Measurements from ENCODE around the gene TBC1D20. TPM values are rescaled to one million over a fixed set of nuclear protein-coding genes. Genes with fewer than 3 reads are reported as not detected.

Gene TBC1D20
- total RNA-seq, 1 donor, result 64.8 TPM

GRCh38 chr20:481167-481566 is 18.8 kb upstream of the TBC1D20 start:
- no peak overlapping the region for H3K4me3 ChIP-seq (ENCODE audit: insufficient read depth, low read length)
- H3K36me3 ChIP-seq (ENCODE audit: insufficient read depth, low read length), result peaks cover 42% of the 10 kb centered on the region
- no peaks in the 10 kb centered on the region for H3K9me3 ChIP-seq (ENCODE audit: low read depth, low read length)
- no peak for DNase-seq (ENCODE audit: insufficient read length, low spot score, missing footprints)
- peaks cover 18% of the 10 kb centered on the region for H4K20me1 ChIP-seq (ENCODE audit: insufficient read depth, low read length)
- no peak for TF ChIP-seq CTCF (IDR thresholded peaks at IDR 0.05; ENCODE audit: extremely low read depth, low read depth, low read length)
- no peaks in the 10 kb centered on the region for H3K79me2 ChIP-seq (ENCODE audit: insufficient read depth, low read length)
- H2AFZ ChIP-seq (ENCODE audit: low read length), result no peak overlapping the region
- H3K4me2 ChIP-seq (ENCODE audit: insufficient read depth, low read length), result no peak overlapping the region
- H3K27ac ChIP-seq (ENCODE audit: low read depth, low read length), result no peak overlapping the region
- no peaks in the 10 kb centered on the region for H3K27me3 ChIP-seq (ENCODE audit: insufficient read depth, low read length)
- peaks cover 24% of the 10 kb centered on the region for H3K4me1 ChIP-seq (ENCODE audit: insufficient read depth, low read length)

- Histone ChIP-seq H2AFZ (ENCODE audit: low read length) (no peak overlapping the region), H3K9me3 (ENCODE audit: low read depth, low read length) (no peaks in the 10 kb centered on the region), H3K4me1 (ENCODE audit: insufficient read depth, low read length) (peaks cover 24% of the 10 kb centered on the region), H3K4me3 (ENCODE audit: insufficient read depth, low read length) (no peak overlapping the region), H3K79me2 (ENCODE audit: insufficient read depth, low read length) (no peaks in the 10 kb centered on the region), H3K36me3 (ENCODE audit: insufficient read depth, low read length) (peaks cover 31% of the 10 kb centered on the region), H4K20me1 (ENCODE audit: insufficient read depth, low read length) (peaks cover 18% of the 10 kb centered on the region), H3K27me3 (ENCODE audit: insufficient read depth, low read length) (no peaks in the 10 kb centered on the region), H3K27ac (ENCODE audit: low read depth, low read length) (no peak overlapping the region), H3K4me2 (ENCODE audit: insufficient read depth, low read length) (no peak overlapping the region)
- TF ChIP-seq CTCF (IDR thresholded peaks at IDR 0.05; ENCODE audit: extremely low read depth, low read depth, low read length), result no peak
- DNase-seq (ENCODE audit: insufficient read length, low spot score, missing footprints), result no peak
Measured at GRCh38 chr20:480044-480443, 17.7 kb upstream of the TBC1D20 start.

- Histone ChIP-seq H2AFZ (ENCODE audit: low read length) (no peak overlapping the region), H3K27me3 (ENCODE audit: insufficient read depth, low read length) (no peaks in the 10 kb centered on the region), H3K4me1 (ENCODE audit: insufficient read depth, low read length) (peaks cover 24% of the 10 kb centered on the region), H3K4me2 (ENCODE audit: insufficient read depth, low read length) (peak overlapping the region; percentile 22), H3K9me3 (ENCODE audit: low read depth, low read length) (no peaks in the 10 kb centered on the region), H3K36me3 (ENCODE audit: insufficient read depth, low read length) (peaks cover 29% of the 10 kb centered on the region), H3K4me3 (ENCODE audit: insufficient read depth, low read length) (no peak overlapping the region), H3K27ac (ENCODE audit: low read depth, low read length) (peak overlapping the region; percentile 21), H4K20me1 (ENCODE audit: insufficient read depth, low read length) (peaks cover 18% of the 10 kb centered on the region), H3K79me2 (ENCODE audit: insufficient read depth, low read length) (no peaks in the 10 kb centered on the region)
- no peak for TF ChIP-seq CTCF (IDR thresholded peaks at IDR 0.05; ENCODE audit: extremely low read depth, low read depth, low read length)
- DNase-seq (ENCODE audit: insufficient read length, low spot score, missing footprints), result no peak
Measured at GRCh38 chr20:479487-479886, 17.2 kb upstream of the TBC1D20 start.

- Histone ChIP-seq H3K27ac (ENCODE audit: low read depth, low read length) (peak overlapping the region; percentile 70), H3K4me1 (ENCODE audit: insufficient read depth, low read length) (peaks cover 24% of the 10 kb centered on the region), H3K9me3 (ENCODE audit: low read depth, low read length) (no peaks in the 10 kb centered on the region), H3K79me2 (ENCODE audit: insufficient read depth, low read length) (no peaks in the 10 kb centered on the region), H3K27me3 (ENCODE audit: insufficient read depth, low read length) (no peaks in the 10 kb centered on the region), H4K20me1 (ENCODE audit: insufficient read depth, low read length) (peaks cover 16% of the 10 kb centered on the region), H3K4me3 (ENCODE audit: insufficient read depth, low read length) (no peak overlapping the region), H3K36me3 (ENCODE audit: insufficient read depth, low read length) (peaks cover 24% of the 10 kb centered on the region), H3K4me2 (ENCODE audit: insufficient read depth, low read length) (peak overlapping the region; percentile 22), H2AFZ (ENCODE audit: low read length) (no peak overlapping the region)
- DNase-seq (ENCODE audit: insufficient read length, low spot score, missing footprints), result peak; percentile 74
- peak; percentile 62 for TF ChIP-seq CTCF (IDR thresholded peaks at IDR 0.05; ENCODE audit: extremely low read depth, low read depth, low read length)
Measured at GRCh38 chr20:478949-479429, 16.7 kb upstream of the TBC1D20 start.
